ENCODE data around the gene KLF7. TPM values are rescaled to one million over a fixed set of nuclear protein-coding genes. Genes with fewer than 3 reads are reported as not detected.

The KLF7 gene
- total RNA-seq, 1 donor from 2014 or later, result 17.4 TPM

- no peak for DNase-seq (ENCODE audit: low read depth, low spot score)
These were observed 34.2 kb downstream of the KLF7 start for GRCh38 chr2:207131594-207131993.

GRCh38 chr2:207130958-207131521 is 34.7 kb downstream of the KLF7 start:
- no peak for DNase-seq (ENCODE audit: low read depth, low spot score)
- H3K4me3 Mint-ChIP-seq, result no peak overlapping the region
- H3K27me3 Mint-ChIP-seq (ENCODE audit: low read depth), result no peaks in the 10 kb centered on the region
- peaks cover 16% of the 10 kb centered on the region for H3K9me3 Mint-ChIP-seq
- H3K36me3 Mint-ChIP-seq (ENCODE audit: low read depth), result peaks cover 28% of the 10 kb centered on the region
- H3K27ac Mint-ChIP-seq (ENCODE audit: unreplicated experiment), result no peak overlapping the region
- no peak for TF ChIP-seq CTCF (conservative IDR thresholded peaks at IDR 0.05)
- H3K4me1 Mint-ChIP-seq, result peaks cover 50% of the 10 kb centered on the region

More at GRCh38 chr2:207131594-207131993, 34.2 kb downstream of the KLF7 start:
- no peak overlapping the region for H3K27ac Mint-ChIP-seq (ENCODE audit: unreplicated experiment)
- TF ChIP-seq CTCF (conservative IDR thresholded peaks at IDR 0.05), result no peak
- peaks cover 26% of the 10 kb centered on the region for H3K36me3 Mint-ChIP-seq (ENCODE audit: low read depth)
- peak overlapping the region; percentile 15 for H3K4me3 Mint-ChIP-seq
- H3K9me3 Mint-ChIP-seq, result peaks cover 14% of the 10 kb centered on the region
- no peaks in the 10 kb centered on the region for H3K27me3 Mint-ChIP-seq (ENCODE audit: low read depth)
- H3K4me1 Mint-ChIP-seq, result peaks cover 55% of the 10 kb centered on the region

- H3K27ac Mint-ChIP-seq (ENCODE audit: unreplicated experiment), result no peak overlapping the region
- no peak for DNase-seq (ENCODE audit: low read depth, low spot score)
- no peak for TF ChIP-seq CTCF (conservative IDR thresholded peaks at IDR 0.05)
- H3K27me3 Mint-ChIP-seq (ENCODE audit: low read depth), result no peaks in the 10 kb centered on the region
- H3K4me3 Mint-ChIP-seq, result no peak overlapping the region
- peaks cover 16% of the 10 kb centered on the region for H3K9me3 Mint-ChIP-seq
- H3K4me1 Mint-ChIP-seq, result peaks cover 39% of the 10 kb centered on the region
- peaks cover 29% of the 10 kb centered on the region for H3K36me3 Mint-ChIP-seq (ENCODE audit: low read depth)
These were observed 35.9 kb downstream of the KLF7 start for GRCh38 chr2:207129821-207130220.

GRCh38 chr2:207128867-207129266 is 36.9 kb downstream of the KLF7 start:
- Mint-ChIP-seq H3K27ac (ENCODE audit: unreplicated experiment) (no peak overlapping the region), H3K9me3 (peaks cover 16% of the 10 kb centered on the region), H3K4me3 (no peak overlapping the region), H3K27me3 (ENCODE audit: low read depth) (no peaks in the 10 kb centered on the region), H3K4me1 (peaks cover 39% of the 10 kb centered on the region), H3K36me3 (ENCODE audit: low read depth) (peaks cover 34% of the 10 kb centered on the region)
- DNase-seq (ENCODE audit: low read depth, low spot score), result no peak
- TF ChIP-seq CTCF (conservative IDR thresholded peaks at IDR 0.05), result no peak

- no peak overlapping the region for H3K27ac Mint-ChIP-seq (ENCODE audit: unreplicated experiment)
- H3K36me3 Mint-ChIP-seq (ENCODE audit: low read depth), result peaks cover 37% of the 10 kb centered on the region
- no peaks in the 10 kb centered on the region for H3K27me3 Mint-ChIP-seq (ENCODE audit: low read depth)
- no peak for TF ChIP-seq CTCF (conservative IDR thresholded peaks at IDR 0.05)
- peaks cover 16% of the 10 kb centered on the region for H3K9me3 Mint-ChIP-seq
- H3K4me1 Mint-ChIP-seq, result peaks cover 34% of the 10 kb centered on the region
- no peak for DNase-seq (ENCODE audit: low read depth, low spot score)
- H3K4me3 Mint-ChIP-seq, result no peak overlapping the region
These were observed 38.9 kb downstream of the KLF7 start for GRCh38 chr2:207126724-207127308.
